A549 (cell line): Measurements from ENCODE around the gene UHRF2.

ENCODE experiments used
- CTCF ChIP-seq: fragments of >200 bp; sonication (Bioruptor Twin); formaldehyde crosslinking; IDR thresholded peaks from 3 replicates; pipeline ENCODE4 v1.5.1; 2016
- RFX5 ChIP-seq: fragments of 450-650 bp; IDR thresholded peaks from 2 replicates; pipeline ENCODE4 v1.7.1; 2014; ENCODE audit warnings: antibody characterized with exemption, mild to moderate bottlenecking, moderate library complexity

- TF ChIP-seq CTCF (no peak), RFX5 (no peak)
These were observed 132.2 kb downstream of the UHRF2 start for GRCh38 chr9:6545017-6545691.
